Right cardiac atrium (tissue), 5 donors: ENCODE results near the gene GTF2F2. TPM values are rescaled to one million over a fixed set of nuclear protein-coding genes. Genes with fewer than 3 reads are reported as not detected.

Experiments used
- ATAC-seq, 2 donors: fragments of 200-7000 bp; cut with Tn5 transposase; one replicate each; pipeline versions ENCODE4 v1.8.0 to v1.9.1; 2020; ENCODE audit warnings: moderate library complexity in 2 of 2, mild to moderate bottlenecking in 1 of 2
- DNase-seq, 3 donors: peaks; one replicate each; pipeline ENCODE4 v3.0.0-alpha.2; 2020
- H3K27ac ChIP-seq: one replicate; pipeline ENCODE4 v1.5.1; 2013; ENCODE audit warnings: mild to moderate bottlenecking, low read length, control low read depth, moderate library complexity
- H3K27me3 ChIP-seq: one replicate; pipeline ENCODE4 v1.6.1; 2013; ENCODE audit not compliant: control insufficient read depth, insufficient read depth
- H3K4me1 ChIP-seq: one replicate; pipeline ENCODE4 v1.6.1; 2013; ENCODE audit warnings: low read length; ENCODE audit not compliant: control insufficient read depth, insufficient read depth
- H3K4me3 ChIP-seq: one replicate; pipeline ENCODE4 v1.5.1; 2013; ENCODE audit warnings: low read length, control low read depth
- H3K9me3 ChIP-seq: one replicate; pipeline ENCODE4 v1.6.1; 2013; ENCODE audit warnings: low read length; ENCODE audit not compliant: control insufficient read depth
- WGBS: extraction: QIAGEN DNeasy Blood & Tissue Kit; methylation state at CpG from one replicate; pipeline ENCODE4 v1.1.7; 2013; 5-methylcytosine and 5-hydroxymethylcytosine counted together
- intact Hi-C, 4 donors: fragments of 100-400 bp; cut with DNase I; formaldehyde crosslinking; loops; one replicate each; pipeline versions ENCODE4 v1.11.0 to v1.14.0; 2022 to 2023
- polyA plus RNA-seq: library from polyadenylated mRNA; stranded (reverse); fragments of 200-250 nt; gene quantifications from one replicate; pipeline ENCODE4 v1.2.3, GENCODE V29; 2013
- total RNA-seq, 4 donors: library from RNA; stranded (reverse); fragmentation: NEBNext Ultra II Directional; extraction: Animal tissue kit (Norgen Biotek cat#: 25700); gene quantifications; one replicate each; pipeline ENCODE4 v1.2.1, GENCODE V29; 2021
- donor health status: healthy with polysubstance abuse.
- donor health status: DM: no; HTN: yes; CAD: no.
- donor health status: DM: no; HTN: no; CAD: no.
- donor health status: DM: no; HTN: yes; CAD: no; lungs with severe emphysema.
- donor health status: DM: yes; HTN: yes; CAD: no.

GTF2F2 gene
- total and polyA plus RNA-seq, 5 donors = 13.6 to 19.8 (median 17.1) TPM

- no peak overlapping the region for H3K4me3 ChIP-seq
- no peak overlapping the region for H3K27ac ChIP-seq
- DNase-seq (no peak), ATAC-seq (no peak)
- H3K4me1 ChIP-seq = peaks cover 4% of the 10 kb centered on the region
- WGBS = 69% methylated on average over 3 of the region's 3 CpGs
- no peaks in the 10 kb centered on the region for H3K27me3 ChIP-seq
- H3K9me3 ChIP-seq = no peaks in the 10 kb centered on the region
- intact Hi-C loops = no loop called here
These were observed 78.6 kb downstream of the GTF2F2 start for GRCh38 chr13:45198924-45199323.

GRCh38 chr13:45199711-45200110 is 79.4 kb downstream of the GTF2F2 start:
- no peak overlapping the region for H3K27ac ChIP-seq
- H3K9me3 ChIP-seq = no peaks in the 10 kb centered on the region
- no peak overlapping the region for H3K4me3 ChIP-seq
- intact Hi-C loops = no loop called here
- H3K4me1 ChIP-seq = peaks cover 4% of the 10 kb centered on the region
- no peaks in the 10 kb centered on the region for H3K27me3 ChIP-seq
- ATAC-seq (no peak), DNase-seq (no peak)
- WGBS = 78% methylated on average over 4 of the region's 4 CpGs

- Histone ChIP-seq H3K4me1 (peaks cover 6% of the 10 kb centered on the region), H3K4me3 (no peak within 1 kb of the TSS), H3K9me3 (no peaks in the 10 kb centered on the region), H3K27me3 (no peaks in the 10 kb centered on the region), H3K27ac (no peak within 1 kb of the TSS)
- no peak for DNase-seq
- no peak for ATAC-seq
- WGBS = 85% methylated on average over 2 of the region's 2 CpGs
- intact Hi-C loops = no loop called here
These were observed 80.5 kb downstream of the GTF2F2 start, which contains the start of gene KCTD4 for GRCh38 chr13:45200701-45201232. Gene KCTD4, minus strand, starts transcription at chr13:45201045. Its CDS starts 6,478 bp downstream, at chr13:45194567.

- Histone ChIP-seq H3K9me3 (no peaks in the 10 kb centered on the region), H3K4me1 (peaks cover 4% of the 10 kb centered on the region), H3K4me3 (no peak overlapping the region), H3K27ac (no peak overlapping the region), H3K27me3 (no peaks in the 10 kb centered on the region)
- intact Hi-C loops = no loop called here
- DNase-seq (no peak), ATAC-seq (no peak)
- 54% methylated on average over 5 of the region's 5 CpGs for WGBS
These were observed 84.8 kb downstream of the GTF2F2 start for GRCh38 chr13:45205124-45205523.

- no peaks in the 10 kb centered on the region for H3K9me3 ChIP-seq
- H3K4me1 ChIP-seq = peaks cover 4% of the 10 kb centered on the region
- intact Hi-C loops = no loop called here
- ATAC-seq (peak; percentile 34 to 67), DNase-seq (no peak)
- no peak overlapping the region for H3K27ac ChIP-seq
- H3K4me3 ChIP-seq = no peak overlapping the region
- no peaks in the 10 kb centered on the region for H3K27me3 ChIP-seq
These were observed 86.0 kb downstream of the GTF2F2 start for GRCh38 chr13:45206340-45206739.

- intact Hi-C loops = no loop called here
- ATAC-seq (peak in 1 of 2 donors; percentile 12), DNase-seq (no peak)
- Histone ChIP-seq H3K4me1 (peaks cover 4% of the 10 kb centered on the region), H3K9me3 (no peaks in the 10 kb centered on the region), H3K27me3 (no peaks in the 10 kb centered on the region), H3K27ac (no peak overlapping the region), H3K4me3 (no peak overlapping the region)
- 34% methylated on average over 4 of the region's 4 CpGs for WGBS
These were observed 87.0 kb downstream of the GTF2F2 start for GRCh38 chr13:45207319-45207718.

- 69% methylated on average over 2 of the region's 2 CpGs for WGBS
- DNase-seq (no peak), ATAC-seq (no peak)
- no peaks in the 10 kb centered on the region for H3K27me3 ChIP-seq
- intact Hi-C loops = no loop called here
- no peaks in the 10 kb centered on the region for H3K9me3 ChIP-seq
- H3K4me1 ChIP-seq = peaks cover 4% of the 10 kb centered on the region
- no peak overlapping the region for H3K27ac ChIP-seq
- H3K4me3 ChIP-seq = no peak overlapping the region
These were observed 87.8 kb downstream of the GTF2F2 start for GRCh38 chr13:45208132-45208531.

- intact Hi-C loops = no loop called here
- Histone ChIP-seq H3K4me1 (peaks cover 4% of the 10 kb centered on the region), H3K9me3 (no peaks in the 10 kb centered on the region), H3K4me3 (no peak overlapping the region), H3K27ac (no peak overlapping the region), H3K27me3 (no peaks in the 10 kb centered on the region)
- no peak for ATAC-seq
- no peak for DNase-seq
These were observed 88.9 kb downstream of the GTF2F2 start for GRCh38 chr13:45209229-45209628.

- 97% methylated on average over 9 of the region's 9 CpGs for WGBS
- Histone ChIP-seq H3K4me1 (no peaks in the 10 kb centered on the region), H3K9me3 (no peaks in the 10 kb centered on the region), H3K27me3 (no peaks in the 10 kb centered on the region), H3K27ac (no peak overlapping the region), H3K4me3 (no peak overlapping the region)
- intact Hi-C loops = no loop called here
- DNase-seq = no peak
- no peak for ATAC-seq
These were observed 95.2 kb downstream of the GTF2F2 start for GRCh38 chr13:45215392-45216077.

- Histone ChIP-seq H3K4me1 (no peaks in the 10 kb centered on the region), H3K4me3 (no peak overlapping the region), H3K27ac (no peak overlapping the region), H3K9me3 (no peaks in the 10 kb centered on the region), H3K27me3 (no peaks in the 10 kb centered on the region)
- DNase-seq (no peak), ATAC-seq (no peak)
- intact Hi-C loops = no loop called here
- 94% methylated on average over 4 of the region's 4 CpGs for WGBS
These were observed 95.9 kb downstream of the GTF2F2 start for GRCh38 chr13:45216193-45216592.

GRCh38 chr13:45218689-45219088 is 98.4 kb downstream of the GTF2F2 start:
- 95% methylated on average over 1 of the region's 1 CpG for WGBS
- intact Hi-C loops = no loop called here
- H3K4me1 ChIP-seq = no peaks in the 10 kb centered on the region
- DNase-seq = no peak
- H3K27ac ChIP-seq = no peak overlapping the region
- no peaks in the 10 kb centered on the region for H3K27me3 ChIP-seq
- H3K9me3 ChIP-seq = no peaks in the 10 kb centered on the region
- H3K4me3 ChIP-seq = no peak overlapping the region
- ATAC-seq = no peak
